Measurements from ENCODE around the gene GCLC.
"Not testable (repeated sequence)": the region's sequence is repeated elsewhere in the genome, so short reads cannot be mapped to it uniquely, and the experiment has no call there.

GCLC gene

DNA sequence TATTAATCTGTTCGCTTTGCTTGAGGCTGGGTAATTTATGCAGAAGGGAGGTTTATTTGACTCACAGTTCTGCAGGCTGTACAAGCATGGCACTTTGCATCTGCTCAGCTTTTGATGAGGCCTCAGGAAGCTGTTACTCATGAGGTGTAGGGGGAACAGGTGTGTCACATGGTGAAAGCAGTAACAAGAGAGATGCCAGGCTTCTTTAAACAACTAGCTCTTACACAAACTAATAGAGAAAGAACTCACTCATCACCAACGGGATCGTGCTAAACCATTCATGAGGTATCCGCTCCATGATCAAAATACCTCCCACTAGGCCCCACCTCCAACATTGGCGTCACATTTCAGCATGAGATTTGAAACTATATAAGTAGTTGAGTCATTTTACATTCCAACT lies 34.4 kb upstream of the GCLC start:
- Histone ChIP-seq H3K79me2 (ENCODE audit: insufficient read depth, low read length) (no peaks in the 10 kb centered on the region), H3K36me3 (ENCODE audit: low read length) (no peaks in the 10 kb centered on the region), H3K27me3 (ENCODE audit: low read length) (no peaks in the 10 kb centered on the region), H3K9me3 (ENCODE audit: insufficient read depth, low read length) (no peaks in the 10 kb centered on the region), H3K27ac (ENCODE audit: low read depth, low read length) (no peak overlapping the region), H3F3A (ENCODE audit: insufficient read depth) (no peaks in the 10 kb centered on the region), H2AFZ (ENCODE audit: low read depth, low read length, severe bottlenecking) (no peak overlapping the region), H3K9me2 (replicated peaks; ENCODE audit: insufficient read depth, low read length) (no peaks in the 10 kb centered on the region), H3K9ac (ENCODE audit: low read length) (no peak overlapping the region), H3K4me2 (ENCODE audit: low read depth, low read length, poor library complexity, severe bottlenecking) (no peak overlapping the region), H4K20me1 (ENCODE audit: low read depth, low read length) (no peaks in the 10 kb centered on the region), H3K4me3 (ENCODE audit: insufficient read depth, low read length, poor library complexity, severe bottlenecking) (no peak overlapping the region)
- TF ChIP-seq, protein P1, sequence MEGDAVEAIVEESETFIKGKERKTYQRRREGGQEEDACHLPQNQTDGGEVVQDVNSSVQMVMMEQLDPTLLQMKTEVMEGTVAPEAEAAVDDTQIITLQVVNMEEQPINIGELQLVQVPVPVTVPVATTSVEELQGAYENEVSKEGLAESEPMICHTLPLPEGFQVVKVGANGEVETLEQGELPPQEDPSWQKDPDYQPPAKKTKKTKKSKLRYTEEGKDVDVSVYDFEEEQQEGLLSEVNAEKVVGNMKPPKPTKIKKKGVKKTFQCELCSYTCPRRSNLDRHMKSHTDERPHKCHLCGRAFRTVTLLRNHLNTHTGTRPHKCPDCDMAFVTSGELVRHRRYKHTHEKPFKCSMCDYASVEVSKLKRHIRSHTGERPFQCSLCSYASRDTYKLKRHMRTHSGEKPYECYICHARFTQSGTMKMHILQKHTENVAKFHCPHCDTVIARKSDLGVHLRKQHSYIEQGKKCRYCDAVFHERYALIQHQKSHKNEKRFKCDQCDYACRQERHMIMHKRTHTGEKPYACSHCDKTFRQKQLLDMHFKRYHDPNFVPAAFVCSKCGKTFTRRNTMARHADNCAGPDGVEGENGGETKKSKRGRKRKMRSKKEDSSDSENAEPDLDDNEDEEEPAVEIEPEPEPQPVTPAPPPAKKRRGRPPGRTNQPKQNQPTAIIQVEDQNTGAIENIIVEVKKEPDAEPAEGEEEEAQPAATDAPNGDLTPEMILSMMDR (IDR thresholded peaks at IDR 0.05; ENCODE audit: insufficient read depth, low read length, poor library complexity, severe bottlenecking): no peak
- no peak for TF ChIP-seq EZH2phosphoT487 (conservative IDR thresholded peaks at IDR 0.05; ENCODE audit: low read length)

DNA sequence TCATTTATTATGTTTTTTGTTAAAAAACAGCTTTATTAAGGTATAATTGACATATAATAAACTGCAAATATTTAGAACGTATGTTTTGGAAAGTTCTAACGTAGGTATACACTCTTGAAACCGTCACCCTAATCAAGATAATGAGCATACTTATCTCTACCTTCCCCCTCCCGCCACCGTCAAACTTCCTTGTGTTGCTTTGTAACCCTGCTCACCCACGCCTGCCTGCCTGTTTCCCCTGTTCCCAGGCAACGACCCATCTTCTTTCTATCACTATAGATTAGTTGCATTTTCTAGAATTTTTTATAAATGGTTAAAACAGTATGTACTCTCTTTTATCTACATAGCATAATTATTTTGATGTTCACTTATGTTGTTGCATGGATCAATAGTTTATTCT lies 33.5 kb upstream of the GCLC start:
- Histone ChIP-seq H3K27ac (ENCODE audit: low read depth, low read length) (no peak overlapping the region), H3K9ac (ENCODE audit: low read length) (no peak overlapping the region), H3K36me3 (ENCODE audit: low read length) (no peaks in the 10 kb centered on the region), H3K79me2 (ENCODE audit: insufficient read depth, low read length) (no peaks in the 10 kb centered on the region), H3K4me2 (ENCODE audit: low read depth, low read length, poor library complexity, severe bottlenecking) (no peak overlapping the region), H3K9me2 (replicated peaks; ENCODE audit: insufficient read depth, low read length) (no peaks in the 10 kb centered on the region), H3K27me3 (ENCODE audit: low read length) (no peaks in the 10 kb centered on the region), H3K4me3 (ENCODE audit: insufficient read depth, low read length, poor library complexity, severe bottlenecking) (no peak overlapping the region), H4K20me1 (ENCODE audit: low read depth, low read length) (no peaks in the 10 kb centered on the region), H3K9me3 (ENCODE audit: insufficient read depth, low read length) (no peaks in the 10 kb centered on the region), H2AFZ (ENCODE audit: low read depth, low read length, severe bottlenecking) (no peak overlapping the region), H3F3A (ENCODE audit: insufficient read depth) (no peaks in the 10 kb centered on the region)
- no peak for TF ChIP-seq EZH2phosphoT487 (conservative IDR thresholded peaks at IDR 0.05; ENCODE audit: low read length)
- TF ChIP-seq, protein P1 (IDR thresholded peaks at IDR 0.05; ENCODE audit: insufficient read depth, low read length, poor library complexity, severe bottlenecking): no peak

DNA sequence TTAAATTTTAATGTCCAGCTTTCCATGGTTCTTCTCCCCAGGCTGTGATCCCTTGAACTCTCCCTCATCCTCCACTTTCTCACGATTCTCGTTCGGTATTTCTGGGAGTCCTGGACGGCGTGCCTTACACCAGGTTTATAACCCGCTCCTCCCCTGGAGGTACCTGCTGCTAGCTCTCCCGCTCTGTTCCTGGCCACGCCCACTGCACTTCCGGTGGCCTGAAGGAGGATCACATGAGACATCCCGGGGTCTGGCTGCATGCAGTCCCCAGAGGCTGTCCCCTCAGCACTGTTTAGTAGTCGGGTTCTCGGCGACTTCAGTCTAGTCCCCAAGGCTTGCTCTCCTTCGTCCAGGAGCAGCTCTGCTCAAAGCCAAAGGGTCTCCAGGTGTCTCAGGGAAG lies 28.4 kb upstream of the GCLC start:
- H4K20me1 ChIP-seq (ENCODE audit: low read depth, low read length): no peaks in the 10 kb centered on the region
- TF ChIP-seq, protein P1 (IDR thresholded peaks at IDR 0.05; ENCODE audit: insufficient read depth, low read length, poor library complexity, severe bottlenecking): no peak
- TF ChIP-seq EZH2phosphoT487 (conservative IDR thresholded peaks at IDR 0.05; ENCODE audit: low read length): no peak
- no peak overlapping the region for H3K27ac ChIP-seq (ENCODE audit: low read depth, low read length)
- H3K4me2 ChIP-seq (ENCODE audit: low read depth, low read length, poor library complexity, severe bottlenecking): no peak overlapping the region
- no peak overlapping the region for H3K4me3 ChIP-seq (ENCODE audit: insufficient read depth, low read length, poor library complexity, severe bottlenecking)
- no peaks in the 10 kb centered on the region for H3K9me3 ChIP-seq (ENCODE audit: insufficient read depth, low read length)
- no peaks in the 10 kb centered on the region for H3K36me3 ChIP-seq (ENCODE audit: low read length)
- no peaks in the 10 kb centered on the region for H3F3A ChIP-seq (ENCODE audit: insufficient read depth)
- H3K27me3 ChIP-seq (ENCODE audit: low read length): no peaks in the 10 kb centered on the region
- H3K79me2 ChIP-seq (ENCODE audit: insufficient read depth, low read length): no peaks in the 10 kb centered on the region
- no peaks in the 10 kb centered on the region for H3K9me2 ChIP-seq (replicated peaks; ENCODE audit: insufficient read depth, low read length)
- no peak overlapping the region for H3K9ac ChIP-seq (ENCODE audit: low read length)
- no peak overlapping the region for H2AFZ ChIP-seq (ENCODE audit: low read depth, low read length, severe bottlenecking)

DNA sequence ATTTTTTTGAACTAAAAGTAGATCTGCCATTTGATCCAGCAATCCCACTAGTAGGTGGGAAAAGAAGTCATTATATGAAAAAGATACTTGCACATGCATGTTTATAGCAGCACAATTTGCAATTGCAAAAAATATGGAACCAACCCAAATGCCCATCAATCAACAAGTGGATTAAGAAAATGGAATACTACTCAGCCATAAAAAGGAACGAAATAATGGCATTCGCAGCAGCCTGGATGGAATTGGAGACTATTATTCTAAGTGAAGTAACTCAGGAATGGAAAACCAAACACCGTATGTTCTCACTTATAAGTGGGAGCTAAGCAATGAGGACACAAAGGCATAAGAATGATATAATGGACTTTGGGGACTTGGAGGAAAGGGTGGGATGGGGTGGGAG lies 27.5 kb upstream of the GCLC start:
- not testable (repeated sequence) for H3K79me2 ChIP-seq (ENCODE audit: insufficient read depth, low read length); H3F3A ChIP-seq (ENCODE audit: insufficient read depth); H3K27me3 ChIP-seq (ENCODE audit: low read length); H3K9me3 ChIP-seq (ENCODE audit: insufficient read depth, low read length); H4K20me1 ChIP-seq (ENCODE audit: low read depth, low read length); H3K27ac ChIP-seq (ENCODE audit: low read depth, low read length); H3K9me2 ChIP-seq (replicated peaks; ENCODE audit: insufficient read depth, low read length); H3K9ac ChIP-seq (ENCODE audit: low read length); H2AFZ ChIP-seq (ENCODE audit: low read depth, low read length, severe bottlenecking); H3K4me3 ChIP-seq (ENCODE audit: insufficient read depth, low read length, poor library complexity, severe bottlenecking); H3K36me3 ChIP-seq (ENCODE audit: low read length); H3K4me2 ChIP-seq (ENCODE audit: low read depth, low read length, poor library complexity, severe bottlenecking)
